ENCODE results near the gene GPHB5.

DNA sequence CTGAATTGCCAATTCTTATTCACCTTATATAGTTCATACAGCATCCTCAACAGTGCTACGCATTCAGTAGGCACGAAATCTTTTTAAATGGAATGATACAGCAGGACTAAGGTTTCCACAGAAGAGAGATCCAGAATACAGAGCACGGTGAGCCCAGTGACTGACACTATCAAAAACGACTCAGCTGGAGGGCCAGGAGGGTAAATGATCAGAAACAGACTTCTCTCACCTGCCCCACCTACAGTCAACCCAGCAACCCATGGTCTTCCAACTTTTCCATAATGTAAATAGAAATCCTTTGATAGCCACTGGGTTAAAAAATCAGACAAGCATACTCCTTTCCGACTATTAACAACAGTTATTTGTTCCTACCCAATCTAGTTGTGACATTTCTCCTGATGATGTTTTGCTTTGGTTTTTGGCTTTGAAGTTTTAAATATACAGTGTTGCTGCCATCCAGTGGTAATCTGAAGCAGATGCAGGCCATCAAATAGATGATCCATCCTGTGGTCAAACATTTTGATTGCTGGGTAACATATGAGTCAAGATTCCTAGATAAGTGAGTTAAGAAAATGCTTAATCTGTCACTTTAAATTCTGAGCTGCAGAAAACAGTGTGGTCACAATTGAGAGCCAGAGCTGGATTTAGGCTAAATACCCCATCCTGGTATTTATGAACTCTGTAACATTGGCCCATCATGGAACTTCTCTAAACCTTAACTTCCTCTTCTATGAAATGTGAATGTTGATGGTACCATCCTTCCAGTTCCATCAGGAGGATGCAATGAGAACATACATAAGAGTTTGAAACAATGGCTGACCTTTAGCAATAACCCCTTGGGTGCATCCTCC is 42.0 kb downstream of the GPHB5 start:
- no peak for TF ChIP-seq POLR2AphosphoS5 (IDR thresholded peaks at IDR 0.05; ENCODE audit: low read depth, low read length)
- no peak for TF ChIP-seq SIN3A (IDR thresholded peaks at IDR 0.05; ENCODE audit: borderline replicate concordance, insufficient read depth, low read length)
- TF ChIP-seq TAF1 (IDR thresholded peaks at IDR 0.05; ENCODE audit: borderline replicate concordance, insufficient read depth, low read length), result no peak
